ENCODE results near the gene RAB2B. TPM values are rescaled to one million over a fixed set of nuclear protein-coding genes. Genes with fewer than 3 reads are reported as not detected.

RAB2B gene
- 19.0 TPM for polyA plus RNA-seq (ENCODE audit: insufficient read length)

DNA sequence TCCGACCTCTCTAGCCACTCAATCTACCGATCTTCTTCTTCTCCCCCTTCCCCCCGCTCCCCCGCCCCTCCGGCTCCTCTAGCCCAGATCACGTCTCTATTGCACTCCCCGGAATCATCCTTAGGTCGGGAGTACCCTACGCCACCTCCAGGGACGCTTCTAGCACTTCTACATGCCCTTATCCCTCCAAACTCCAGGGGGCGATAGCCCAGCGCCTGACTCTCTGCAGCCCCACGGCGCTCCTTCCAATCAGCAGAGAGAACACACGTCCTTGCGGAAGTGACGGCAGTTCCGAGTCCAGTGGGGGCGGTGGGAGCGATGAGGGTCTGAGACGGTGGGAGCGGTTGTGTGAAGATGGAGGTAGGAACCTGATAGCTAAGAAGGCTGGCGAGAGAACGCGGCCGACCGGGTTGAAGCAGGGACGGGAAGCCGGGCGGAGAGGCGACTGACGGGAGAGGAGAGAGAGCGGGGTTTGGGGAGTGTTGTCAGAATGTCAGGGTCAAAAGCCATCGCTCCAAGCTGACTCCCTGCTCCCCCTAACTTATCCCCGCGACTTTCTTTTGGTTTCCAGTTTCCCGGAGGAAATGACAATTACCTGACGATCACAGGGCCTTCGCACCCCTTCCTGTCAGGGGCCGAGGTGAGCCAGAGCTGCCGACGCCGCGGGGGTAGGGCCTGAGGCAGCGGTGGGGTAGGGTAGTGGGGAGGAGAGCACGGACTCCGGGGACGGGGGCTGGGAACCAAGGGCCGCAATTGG lies at the start of gene RAB2B, which contains the start of gene TOX4:
TSS of gene RAB2B (minus strand) at position 35 of the 757 bp plus-strand sequence. CDS start 87 bp downstream, outside the sequence.
TSS of gene TOX4 (plus strand) at position 271 of the 757 bp plus-strand sequence. CDS start at position 355, 84 bp downstream.
- DNase-seq (ENCODE audit: low read depth): peak; percentile 99

DNA sequence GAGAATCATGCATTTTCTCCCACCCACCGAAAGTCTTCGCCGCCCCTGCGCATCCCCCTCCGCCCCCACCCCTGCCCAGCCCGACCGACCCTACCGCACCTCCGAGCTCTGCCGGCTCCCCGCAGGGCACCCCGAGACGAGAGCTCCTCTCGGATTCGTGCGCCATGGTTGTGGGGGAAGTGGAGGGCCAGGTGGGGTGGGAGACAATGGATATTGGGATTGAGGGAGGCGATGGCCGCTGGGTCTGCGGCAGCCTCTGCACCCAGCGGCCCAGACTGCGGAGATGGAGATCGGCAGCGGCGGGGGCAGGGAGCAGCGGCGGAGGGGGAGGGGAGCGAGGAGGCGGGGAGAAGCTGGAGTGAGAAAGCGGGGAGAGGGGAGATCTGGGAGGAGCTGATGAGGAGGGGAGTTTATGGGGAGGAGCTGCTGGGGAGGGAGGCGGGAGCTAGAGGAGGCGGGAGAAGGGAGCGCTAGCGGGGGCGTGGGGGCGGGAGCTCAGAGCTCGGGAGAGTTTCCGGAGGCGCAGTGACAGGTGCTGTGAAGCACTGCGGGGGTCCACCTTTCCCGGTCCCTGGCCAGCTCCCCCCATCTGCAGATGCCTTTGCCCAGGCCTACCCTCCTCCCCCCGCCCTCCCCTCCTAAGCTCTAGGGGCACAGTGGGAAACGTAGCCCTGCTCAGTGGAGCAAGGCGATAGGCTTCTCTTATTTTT lies 49.4 kb upstream of the RAB2B start, which contains the start of gene SALL2:
TSS of gene SALL2 (minus strand) at position 385 of the 710 bp plus-strand sequence. CDS start at position 166, 219 bp downstream.
- peak; percentile 64 for DNase-seq (ENCODE audit: low read depth)

DNA sequence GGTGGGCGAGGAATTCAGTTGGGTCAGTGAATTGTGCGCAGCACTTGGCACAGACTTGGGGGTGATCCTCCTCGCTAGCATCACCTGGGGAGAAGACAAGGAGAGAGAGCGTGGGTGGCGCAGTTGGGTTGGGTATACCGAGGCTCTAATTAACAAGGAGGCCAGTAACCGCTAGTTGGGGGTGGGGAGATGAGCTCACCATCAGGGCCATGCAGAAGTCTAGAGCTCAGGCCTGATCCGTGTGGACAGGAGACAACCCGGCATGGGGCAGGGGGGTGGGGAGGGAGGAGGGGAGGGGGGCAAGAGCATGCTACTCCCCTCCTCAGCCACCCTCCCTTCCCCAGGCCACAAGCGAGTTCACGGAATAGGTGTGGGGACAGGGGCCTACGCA lies 48.8 kb upstream of the RAB2B start:
- DNase-seq (ENCODE audit: low read depth): no peak

DNA sequence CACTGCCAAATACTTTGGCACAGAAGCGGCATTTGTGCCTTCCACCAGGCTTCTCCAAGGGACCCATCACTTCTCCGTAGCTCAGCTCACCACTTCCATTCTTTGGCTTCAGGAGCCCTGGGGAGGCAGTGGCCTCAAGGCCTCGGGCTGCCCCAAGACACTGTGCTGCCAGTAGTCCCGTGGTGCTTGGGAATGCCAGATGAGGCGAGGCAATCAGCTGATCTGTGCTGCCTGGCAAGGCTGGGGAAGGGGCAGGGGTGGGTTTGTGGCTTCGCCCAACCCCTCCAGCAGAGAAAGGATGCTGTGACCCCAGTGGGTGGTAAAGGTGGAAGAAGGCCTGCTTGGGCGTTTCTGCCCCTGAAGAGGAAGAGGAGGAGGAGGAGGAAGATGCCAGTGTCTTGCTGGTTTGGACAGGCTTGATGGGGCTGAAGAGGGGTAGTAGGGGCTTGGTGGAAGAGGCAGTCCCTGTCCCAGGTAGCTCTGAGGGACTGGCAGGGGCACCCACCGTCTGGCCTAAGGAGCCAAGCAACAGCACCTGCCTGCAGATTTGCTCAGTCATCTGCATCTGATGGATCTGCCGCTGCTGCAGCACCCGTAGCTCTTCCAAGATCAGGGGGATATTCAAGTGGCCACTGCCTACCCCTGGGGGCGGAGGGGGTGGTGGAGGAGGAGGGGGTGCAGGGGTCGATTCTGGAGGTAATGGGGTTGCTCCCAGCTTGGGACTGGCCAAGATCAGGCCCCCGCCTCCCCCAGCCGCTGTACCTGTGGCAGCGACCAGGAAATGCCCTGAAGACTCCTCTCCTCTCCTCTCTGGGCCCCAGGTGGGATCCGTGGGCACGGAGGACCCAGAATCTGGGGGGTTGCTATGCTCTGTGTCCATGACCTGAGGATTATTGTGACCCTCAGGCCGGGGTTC lies 48.1 kb upstream of the RAB2B start:
- no peak for DNase-seq (ENCODE audit: low read depth)

DNA sequence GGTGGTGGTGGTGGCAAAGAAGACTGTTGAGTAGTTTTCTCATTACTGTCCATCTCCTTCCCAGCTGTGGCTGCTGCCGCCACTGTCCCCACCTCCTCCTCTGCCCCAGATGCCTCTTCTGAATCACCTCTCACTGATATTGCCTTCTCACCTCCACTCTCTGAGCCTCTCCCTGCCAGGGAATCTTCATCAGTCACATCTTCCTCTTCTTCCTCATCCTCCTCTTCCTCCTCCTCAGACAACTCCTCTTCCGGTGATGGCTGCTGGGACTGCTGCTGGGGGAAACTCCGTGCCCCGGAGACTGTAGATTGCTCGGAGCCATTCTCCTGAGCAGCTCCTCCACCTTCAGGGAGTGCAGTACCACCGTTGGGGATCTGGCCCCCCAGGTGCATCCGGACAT lies 46.4 kb upstream of the RAB2B start:
- no peak for DNase-seq (ENCODE audit: low read depth)

DNA sequence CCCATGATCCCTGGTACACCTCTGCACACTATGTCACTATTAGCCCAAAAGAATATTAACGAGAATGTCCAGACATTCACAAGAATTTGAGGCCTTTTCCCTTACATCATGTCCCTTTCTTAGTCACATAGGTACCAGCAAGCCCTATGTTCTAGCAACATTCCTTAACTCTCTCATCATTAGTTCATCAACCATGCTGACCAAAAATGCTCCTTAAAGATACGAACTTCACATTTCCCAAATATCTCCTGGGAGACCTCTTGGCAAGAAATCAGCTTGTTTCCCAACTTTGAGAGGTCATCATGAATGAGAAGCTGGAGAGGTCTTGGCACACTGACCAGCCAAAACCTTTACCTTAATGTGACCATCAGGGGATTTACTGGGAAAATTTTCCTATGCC lies 44.7 kb upstream of the RAB2B start:
- no peak for DNase-seq (ENCODE audit: low read depth)

DNA sequence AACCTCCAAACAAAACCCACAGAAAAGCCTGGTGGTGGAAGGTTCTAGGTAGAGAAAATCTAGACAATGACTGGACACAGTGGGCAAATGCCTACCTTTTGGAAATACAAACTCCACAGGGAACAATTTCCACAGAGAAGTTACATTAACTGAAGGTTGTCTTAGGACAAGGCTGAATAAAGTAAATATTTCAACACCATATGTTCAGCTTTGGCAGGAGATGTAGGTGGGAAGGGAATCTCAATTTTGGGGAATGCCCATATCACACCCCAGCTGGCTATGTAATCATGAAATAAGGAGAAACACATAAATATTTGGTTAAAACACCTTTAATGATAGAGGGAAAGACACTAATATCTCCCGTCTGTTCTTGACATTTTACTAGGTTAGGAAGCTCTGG lies 44.0 kb upstream of the RAB2B start:
- DNase-seq (ENCODE audit: low read depth): no peak

DNA sequence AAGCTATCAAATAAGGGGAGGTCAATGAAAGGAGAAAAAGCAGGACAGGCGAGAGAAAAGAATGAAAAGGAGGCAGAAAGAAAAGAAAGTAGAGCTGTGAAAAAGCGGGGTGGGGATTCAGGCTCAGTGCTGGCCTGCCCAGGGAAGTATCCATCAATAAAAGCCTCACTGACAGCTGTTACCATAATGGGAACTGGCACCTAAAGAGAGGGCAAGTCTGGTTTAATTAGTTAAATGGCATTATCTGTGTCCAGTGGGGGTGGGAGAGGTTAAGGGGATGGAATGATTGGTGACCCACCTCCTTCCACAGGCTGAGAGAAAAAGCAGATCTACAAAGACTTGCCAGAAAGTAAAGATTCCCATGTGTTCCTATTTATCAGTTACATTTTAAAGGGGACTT lies 42.0 kb upstream of the RAB2B start:
- DNase-seq (ENCODE audit: low read depth): no peak

DNA sequence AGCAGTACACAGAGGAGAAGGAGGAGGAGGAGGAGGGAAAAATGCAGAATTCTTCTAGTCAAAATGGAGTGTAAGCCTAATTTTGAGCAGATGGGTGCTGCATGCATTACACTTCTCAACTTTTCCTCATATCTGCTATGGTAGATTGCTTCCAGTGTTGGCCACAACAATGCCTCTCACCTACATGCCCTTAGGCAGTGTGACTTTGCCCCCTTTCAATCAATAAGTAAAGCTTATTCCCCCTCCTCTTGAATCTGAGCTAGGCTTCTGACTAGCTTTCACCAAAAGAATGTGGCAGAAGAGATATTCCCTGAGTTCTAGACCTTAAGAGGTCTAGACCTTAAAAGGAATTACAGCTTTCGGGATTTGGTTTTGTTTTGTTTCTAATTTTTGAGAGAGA lies 37.6 kb upstream of the RAB2B start:
- no peak for DNase-seq (ENCODE audit: low read depth)

DNA sequence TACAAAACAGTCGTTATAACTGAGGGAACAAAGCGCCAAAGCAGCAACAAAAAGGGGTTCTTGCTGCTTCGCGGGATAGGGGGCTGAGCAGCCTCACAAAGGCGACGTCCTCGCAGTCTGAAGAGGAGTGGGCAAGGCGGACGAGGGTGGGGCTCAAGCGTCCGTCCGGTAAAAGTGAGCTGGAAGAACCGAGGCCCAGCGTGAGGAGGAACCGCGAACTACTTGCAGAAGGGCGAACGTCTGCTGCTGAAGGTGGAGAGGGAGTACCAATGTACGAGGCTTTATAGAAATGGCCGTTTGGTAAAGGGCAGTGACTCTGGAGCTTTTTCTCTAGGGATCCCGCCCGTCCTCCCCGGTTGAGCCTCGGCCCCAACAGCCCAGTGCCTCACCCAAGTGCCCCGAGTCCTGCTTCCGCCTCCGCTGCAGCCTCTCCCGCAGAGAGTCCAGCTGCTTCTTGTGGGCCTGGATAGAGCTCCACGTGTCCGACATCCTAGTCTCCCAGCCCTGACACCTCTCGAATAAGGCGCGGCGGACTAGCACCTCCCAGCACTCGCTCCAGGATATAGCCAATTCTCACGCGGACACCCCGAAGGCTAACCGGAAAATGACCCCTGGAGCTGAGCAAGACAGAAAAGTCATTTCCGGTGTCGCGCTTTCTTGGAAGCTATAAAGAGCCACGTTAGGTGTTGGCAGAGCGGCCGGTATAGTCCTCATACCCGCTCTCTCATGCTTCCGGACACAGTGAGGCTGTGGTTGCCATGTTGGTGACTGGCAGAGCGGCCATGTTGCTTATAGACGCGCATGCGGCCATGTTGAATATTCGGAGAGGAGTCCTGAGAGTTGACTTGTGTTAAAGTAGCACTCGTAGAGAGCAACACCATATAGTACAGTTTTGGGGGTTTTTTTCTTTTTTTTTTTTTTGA lies 34.2 kb upstream of the RAB2B start, which contains the start of gene METTL3:
TSS of gene METTL3 (minus strand) at position 606 of the 923 bp plus-strand sequence. CDS start at position 489, 117 bp downstream.
- peak; percentile 99 for DNase-seq (ENCODE audit: low read depth)

DNA sequence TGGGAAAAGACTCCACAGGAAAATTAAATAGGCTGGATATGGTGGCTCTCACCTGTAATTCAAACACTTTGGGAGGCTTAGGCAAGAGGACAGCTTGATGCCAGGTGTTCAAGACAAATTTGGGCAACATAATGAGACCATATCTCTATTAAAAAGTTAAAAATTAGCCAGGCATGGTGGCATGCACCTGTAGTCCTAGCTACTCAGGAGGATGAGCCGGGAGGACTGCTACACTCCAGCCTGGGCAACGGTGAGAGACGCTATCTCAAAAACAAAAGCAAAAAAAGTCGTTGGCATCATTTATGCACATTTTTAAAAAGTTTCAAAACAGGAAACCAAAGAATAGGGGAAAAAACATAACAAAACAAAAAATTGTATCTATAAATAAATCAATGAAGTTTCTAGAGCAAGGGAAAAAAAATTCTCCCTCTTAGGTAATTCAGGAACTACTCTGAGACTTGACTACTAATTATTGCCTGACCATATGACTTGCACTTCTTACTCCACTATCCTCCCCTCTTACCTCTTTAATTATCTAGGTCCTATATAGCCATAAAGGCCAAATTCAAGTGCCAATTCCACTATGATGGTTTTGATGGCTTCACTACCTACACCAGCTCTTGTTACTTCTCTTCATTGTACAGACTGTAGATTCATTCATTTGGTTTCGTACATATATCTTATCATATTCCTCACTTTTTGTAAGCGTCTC lies 32.8 kb upstream of the RAB2B start:
- DNase-seq (ENCODE audit: low read depth): no peak

DNA sequence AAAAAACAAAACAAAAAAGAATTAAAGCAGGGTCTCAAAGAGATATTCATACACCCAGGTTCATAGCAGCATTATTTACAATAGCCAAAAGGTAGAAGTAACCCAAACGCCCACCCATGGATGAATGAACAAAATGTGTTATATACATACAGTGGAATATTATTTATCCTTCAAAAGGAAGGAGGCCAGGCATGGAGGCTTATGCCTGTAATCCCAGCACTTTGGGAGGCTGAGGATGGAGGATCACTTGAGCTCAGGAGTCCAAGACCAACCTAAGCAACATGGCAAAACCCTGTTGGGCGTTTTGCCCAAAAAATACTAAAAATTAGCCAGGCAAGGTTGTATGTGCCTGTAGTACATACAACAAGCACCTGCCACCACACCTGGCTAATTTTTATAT lies 29.8 kb upstream of the RAB2B start:
- DNase-seq (ENCODE audit: low read depth): no peak

DNA sequence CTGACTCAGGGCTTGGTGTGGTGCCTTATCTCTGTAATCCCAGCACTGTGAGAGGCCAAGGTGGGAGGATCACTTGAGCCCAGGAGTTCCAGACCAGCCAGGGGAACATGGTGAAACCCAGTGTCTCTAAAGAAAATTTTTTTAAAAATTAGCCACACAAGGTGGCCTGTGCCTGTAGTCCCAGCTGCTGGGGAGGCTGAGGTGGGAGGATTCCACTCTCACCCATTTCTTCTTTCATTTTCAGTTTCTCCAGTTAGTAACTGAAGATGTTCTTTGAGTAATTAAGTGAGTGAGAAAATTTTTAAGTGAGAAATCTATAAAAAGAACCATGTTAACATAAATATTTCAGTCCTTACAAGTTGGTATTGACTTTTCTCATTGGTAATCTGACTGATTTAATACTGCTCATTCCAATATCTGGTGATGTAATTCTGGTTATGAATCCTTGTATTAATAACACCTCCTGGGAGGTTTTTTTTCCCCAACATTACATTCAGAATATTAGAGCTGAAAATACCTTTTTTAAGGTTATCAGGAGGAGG lies 28.3 kb upstream of the RAB2B start:
- DNase-seq (ENCODE audit: low read depth): no peak

DNA sequence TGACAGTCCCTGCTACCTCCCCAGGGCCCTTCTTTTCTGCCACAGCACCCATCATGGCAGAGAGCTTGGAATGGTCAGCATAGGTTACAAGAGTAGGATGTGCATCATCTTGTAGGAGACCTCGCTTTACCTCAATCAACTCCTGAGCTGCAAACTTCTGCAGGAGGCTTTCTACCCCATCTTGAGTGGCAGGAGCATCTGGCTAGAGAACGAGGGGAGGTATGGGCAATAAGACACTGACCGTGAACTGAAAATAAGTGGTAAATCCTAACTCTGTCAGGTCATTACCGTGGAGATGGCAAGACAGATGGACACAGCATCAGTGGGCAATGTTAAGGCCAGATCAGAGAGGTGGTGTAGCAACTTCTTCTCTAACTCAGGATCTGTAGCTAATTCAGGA lies 26.6 kb upstream of the RAB2B start:
- no peak for DNase-seq (ENCODE audit: low read depth)

DNA sequence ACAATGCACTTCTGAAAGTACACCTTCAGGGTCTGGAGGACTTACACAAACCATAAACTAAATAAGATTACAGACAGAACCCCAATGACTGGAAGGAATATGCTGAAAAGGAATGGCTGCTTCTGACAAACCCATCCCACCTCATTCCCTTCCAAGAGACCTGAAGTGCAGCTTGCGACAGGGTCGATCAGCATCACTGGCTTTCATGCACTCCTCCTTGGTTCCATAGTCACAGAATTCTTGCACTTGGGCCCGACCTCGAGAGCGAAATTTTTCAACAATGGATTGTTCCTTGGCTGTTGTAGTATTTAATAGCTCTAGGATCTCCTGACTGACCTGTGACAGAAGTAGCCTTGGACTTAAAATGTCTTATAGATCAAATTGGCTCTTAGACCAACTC lies 24.8 kb upstream of the RAB2B start:
- no peak for DNase-seq (ENCODE audit: low read depth)

DNA sequence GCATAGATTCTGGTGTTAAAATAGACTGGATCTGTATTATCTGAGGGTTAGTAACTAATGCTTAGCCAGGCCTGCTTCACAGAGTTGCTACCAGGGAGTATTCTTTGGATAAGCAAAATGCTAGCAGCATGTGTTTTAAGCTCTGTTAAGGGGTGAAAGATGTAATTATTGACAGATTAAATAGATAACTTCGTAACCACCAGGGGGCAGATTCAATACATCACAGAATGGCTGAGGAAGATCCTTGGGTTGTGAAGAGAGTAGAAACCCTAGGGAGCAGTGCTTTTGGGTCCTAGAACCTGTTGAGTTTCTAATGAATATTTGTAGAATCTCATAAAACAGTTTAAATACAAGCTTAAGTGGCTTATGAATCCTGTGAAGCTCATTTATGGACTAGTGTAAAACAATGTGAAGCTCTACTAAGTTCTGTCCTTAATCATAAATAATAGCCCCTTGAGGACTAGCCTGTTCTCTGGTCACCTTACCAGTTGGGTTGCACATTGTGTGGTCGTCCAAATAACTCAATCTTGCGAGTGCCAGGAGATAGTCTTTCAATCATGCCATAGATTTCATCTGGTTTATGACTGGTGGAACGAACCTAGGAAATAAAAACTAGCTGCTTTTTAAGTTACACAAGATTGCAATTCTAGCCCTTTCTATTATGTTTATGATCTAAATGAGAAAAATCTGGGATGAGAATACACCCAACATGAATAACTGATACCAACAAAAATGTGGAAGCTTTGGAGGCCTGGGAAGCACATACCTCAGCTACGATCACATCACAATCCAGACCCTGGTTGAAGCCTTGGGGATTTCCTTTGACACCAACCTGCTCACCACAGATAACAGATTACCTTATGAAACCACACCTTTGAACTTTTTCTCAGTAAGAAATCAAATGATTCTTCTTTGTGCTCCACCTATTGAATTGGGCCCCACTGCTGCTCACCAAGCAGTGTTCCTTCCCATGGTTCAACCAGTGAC lies 22.1 kb upstream of the RAB2B start:
- DNase-seq (ENCODE audit: low read depth): peak; percentile 38

DNA sequence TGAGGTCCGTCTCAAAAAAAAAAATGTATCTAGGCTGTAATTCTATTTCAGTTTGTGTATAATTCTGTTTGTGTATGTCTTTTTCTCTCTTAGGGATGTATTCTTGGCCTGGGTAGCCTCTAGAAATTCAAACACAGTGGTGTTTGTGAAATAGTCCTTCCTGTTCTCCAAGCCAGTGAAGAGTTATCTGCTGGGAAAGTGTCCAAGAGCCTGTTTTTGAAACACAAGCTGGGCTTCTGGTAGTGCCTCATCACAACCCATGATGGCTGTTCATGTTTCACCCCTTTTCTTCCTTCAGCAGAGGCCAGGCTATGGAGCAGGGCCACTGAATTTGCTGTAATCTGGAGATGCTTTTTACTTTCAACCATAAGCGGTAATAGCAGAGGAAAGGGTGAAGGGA lies 19.7 kb upstream of the RAB2B start:
- DNase-seq (ENCODE audit: low read depth): no peak

Data from forelimb muscle (tissue), 1 donor.